Prostate gland (tissue), 2 donors: ENCODE measurements around the gene GPSM3. TPM values are rescaled to one million over a fixed set of nuclear protein-coding genes. Genes with fewer than 3 reads are reported as not detected.

Experiments
- DNase-seq: peaks from one replicate; pipeline ENCODE4 v3.0.0-alpha.2; 2019; ENCODE audit warnings: low spot score
- H3K27ac ChIP-seq, 2 donors: fragments of 200-600 bp; sonication (generic); 2 replicates each; pipeline ENCODE4 v1.5.1; 2017 to 2019
- H3K27me3 ChIP-seq: fragments of 200-600 bp; sonication (generic); replicated peaks from 2 replicates; pipeline ENCODE4 v1.5.1; 2019; ENCODE audit not compliant: insufficient read depth
- H3K36me3 ChIP-seq, 2 donors: fragments of 200-600 bp; sonication (generic); 1 replicate in 1 of 2; 2 replicates in 1 of 2; pipeline versions ENCODE4 v1.5.1 to v1.8.1; 2017 to 2019
- H3K4me1 ChIP-seq: fragments of 200-600 bp; sonication (generic); replicated peaks from 2 replicates; pipeline ENCODE4 v1.5.1; 2019
- H3K4me3 ChIP-seq, 2 donors: fragments of 200-600 bp; sonication (generic); 2 replicates each; pipeline ENCODE4 v1.5.1; 2017 to 2019
- H3K9me3 ChIP-seq: fragments of 200-600 bp; sonication (generic); 2 replicates; pipeline ENCODE4 v1.5.1; 2017
- POLR2A ChIP-seq: fragments of 450-650 bp; IDR thresholded peaks from one replicate; pipeline ENCODE4 v1.6.1; 2016; ENCODE audit warnings: antibody characterized with exemption, mild to moderate bottlenecking
- POLR2AphosphoS5 ChIP-seq: sonication (generic); formaldehyde crosslinking; IDR thresholded peaks from one replicate; pipeline ENCODE4 v1.6.1; 2017; ENCODE audit warnings: antibody characterized with exemption
- WGBS: methylation state at CpG from one replicate; pipeline ENCODE4 v1.1.5; 2018; 5-methylcytosine and 5-hydroxymethylcytosine counted together
- intact Hi-C: fragments of 100-400 bp; cut with DNase I; formaldehyde crosslinking; loops from one replicate; pipeline ENCODE4 v1.14.2; 2022
- total RNA-seq, 2 donors: library from RNA; depleted of rRNA; stranded (reverse); fragments of >200 nt; gene quantifications; one replicate each; pipeline ENCODE4 v1.1.0, GENCODE V29; 2016
- TF ChIP-seq, protein P1 (sequence below), 4 experiments: fragments of 200-600 bp in 2 of 4; fragments of 450-650 bp in 2 of 4; sonication (generic) in 2 of 4; IDR thresholded peaks; 1 replicate in 3 of 4; 2 replicates in 1 of 4; pipeline ENCODE4 v1.5.1; 2016 to 2019; ENCODE audit warnings: antibody characterized with exemption in 4 of 4, mild to moderate bottlenecking in 2 of 4, moderate library complexity in 2 of 4

The GPSM3 gene
- total RNA-seq, 2 donors from 2014 or later: 5.1 to 5.9 TPM

DNA sequence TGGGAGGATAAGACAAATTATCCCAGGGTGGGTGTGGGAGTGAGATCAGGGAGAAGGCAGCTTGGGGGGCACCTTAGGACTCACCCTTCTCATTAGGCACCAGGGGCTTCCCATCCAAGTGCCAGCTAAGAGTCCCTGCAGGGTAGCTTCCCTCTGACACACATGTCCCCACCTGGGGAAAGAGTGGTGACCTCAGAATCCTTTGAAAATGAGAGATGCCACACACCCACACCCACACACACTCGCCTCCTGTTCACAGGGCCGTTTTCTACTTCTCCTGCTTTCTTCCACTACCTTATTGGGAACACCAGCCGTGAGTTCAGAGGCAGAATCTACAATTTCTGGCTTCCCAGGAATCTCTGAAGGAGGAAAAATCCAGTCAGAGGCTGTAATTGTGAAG, 9.4 kb downstream of the GPSM3 start:
- intact Hi-C loops: no loop called here
- TF ChIP-seq, protein P1, sequence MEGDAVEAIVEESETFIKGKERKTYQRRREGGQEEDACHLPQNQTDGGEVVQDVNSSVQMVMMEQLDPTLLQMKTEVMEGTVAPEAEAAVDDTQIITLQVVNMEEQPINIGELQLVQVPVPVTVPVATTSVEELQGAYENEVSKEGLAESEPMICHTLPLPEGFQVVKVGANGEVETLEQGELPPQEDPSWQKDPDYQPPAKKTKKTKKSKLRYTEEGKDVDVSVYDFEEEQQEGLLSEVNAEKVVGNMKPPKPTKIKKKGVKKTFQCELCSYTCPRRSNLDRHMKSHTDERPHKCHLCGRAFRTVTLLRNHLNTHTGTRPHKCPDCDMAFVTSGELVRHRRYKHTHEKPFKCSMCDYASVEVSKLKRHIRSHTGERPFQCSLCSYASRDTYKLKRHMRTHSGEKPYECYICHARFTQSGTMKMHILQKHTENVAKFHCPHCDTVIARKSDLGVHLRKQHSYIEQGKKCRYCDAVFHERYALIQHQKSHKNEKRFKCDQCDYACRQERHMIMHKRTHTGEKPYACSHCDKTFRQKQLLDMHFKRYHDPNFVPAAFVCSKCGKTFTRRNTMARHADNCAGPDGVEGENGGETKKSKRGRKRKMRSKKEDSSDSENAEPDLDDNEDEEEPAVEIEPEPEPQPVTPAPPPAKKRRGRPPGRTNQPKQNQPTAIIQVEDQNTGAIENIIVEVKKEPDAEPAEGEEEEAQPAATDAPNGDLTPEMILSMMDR (IDR thresholded peaks at IDR 0.05): no peak
- TF ChIP-seq POLR2A (no peak), POLR2AphosphoS5 (no peak)
- no peaks in the 10 kb centered on the region for H3K27me3 ChIP-seq
- no peak for DNase-seq
- peak overlapping the region in 1 of 2 donors; percentile 19 for H3K27ac ChIP-seq
- no peaks in the 10 kb centered on the region for H3K4me1 ChIP-seq
- WGBS: 77% methylated on average over 3 of the region's 3 CpGs
- no peaks in the 10 kb centered on the region for H3K9me3 ChIP-seq
- peaks cover 0 to 5% of the 10 kb centered on the region in 2 donors for H3K36me3 ChIP-seq
- H3K4me3 ChIP-seq: no peak overlapping the region

DNA sequence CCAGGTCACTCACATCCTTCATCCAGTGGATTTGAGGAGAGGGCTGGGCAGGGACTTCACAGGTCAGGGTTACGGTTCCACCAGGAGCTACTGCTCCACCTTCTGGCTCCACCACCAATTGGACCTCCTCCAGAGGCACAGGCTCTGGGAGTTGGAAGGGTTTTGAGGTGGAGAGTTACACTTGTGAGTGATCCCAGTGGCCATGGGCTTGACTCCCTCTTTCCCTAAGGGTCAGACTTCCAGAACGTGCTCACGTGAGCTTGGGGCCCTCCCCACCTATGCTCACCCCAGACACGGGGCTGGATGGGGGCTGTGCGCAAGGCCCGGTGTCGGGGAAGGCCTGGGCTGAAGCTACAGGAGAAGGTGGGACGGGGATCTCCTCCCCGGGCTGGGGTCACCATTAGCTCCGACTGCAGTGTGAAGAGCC, 9.9 kb downstream of the GPSM3 start:
- Histone ChIP-seq H3K27ac (no peak overlapping the region), H3K9me3 (no peaks in the 10 kb centered on the region), H3K4me1 (no peaks in the 10 kb centered on the region), H3K4me3 (no peak overlapping the region), H3K36me3 (peaks cover 0 to 5% of the 10 kb centered on the region in 2 donors), H3K27me3 (no peaks in the 10 kb centered on the region)
- DNase-seq: no peak
- TF ChIP-seq POLR2AphosphoS5: no peak
- TF ChIP-seq POLR2A: no peak
- TF ChIP-seq, protein P1 (IDR thresholded peaks at IDR 0.05): no peak
- intact Hi-C loops: no loop called here
- WGBS: 83% methylated on average over 10 of the region's 10 CpGs

DNA sequence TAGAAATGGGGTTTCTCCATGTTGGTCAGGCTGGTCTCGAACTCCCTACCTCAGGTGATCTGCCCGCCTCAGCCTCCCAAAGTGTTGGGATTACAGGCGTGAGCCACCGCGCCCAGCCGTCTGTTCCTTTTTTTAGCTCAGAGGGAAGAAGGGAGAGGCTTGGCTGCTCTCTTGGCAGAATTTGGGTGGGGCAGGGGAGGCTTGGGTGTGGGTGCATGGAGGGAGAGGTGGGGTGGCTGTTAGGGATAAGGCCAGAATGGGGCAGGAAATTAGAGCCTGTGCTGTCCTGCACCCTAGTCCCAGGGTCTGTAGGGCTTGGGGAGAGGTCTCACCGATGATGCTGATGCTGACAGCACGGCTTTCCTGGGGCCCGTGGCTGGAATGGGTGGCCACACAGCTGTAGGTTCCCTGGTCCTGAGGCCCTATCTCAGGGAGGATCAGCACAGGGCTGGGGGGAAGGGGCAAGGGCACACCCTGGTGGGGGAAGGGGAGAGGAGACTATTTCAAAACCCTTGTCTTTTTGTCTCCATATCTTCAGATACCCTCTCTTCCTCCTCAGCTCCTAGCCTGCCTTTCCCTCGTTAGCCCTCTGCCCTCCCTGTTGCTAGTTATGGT, 10.4 kb downstream of the GPSM3 start:
- 86% methylated on average over 10 of the region's 10 CpGs for WGBS
- intact Hi-C loops: no loop called here
- no peaks in the 10 kb centered on the region for H3K9me3 ChIP-seq
- H3K27me3 ChIP-seq: no peaks in the 10 kb centered on the region
- H3K4me3 ChIP-seq: no peak overlapping the region
- no peak for TF ChIP-seq POLR2A
- no peak for TF ChIP-seq POLR2AphosphoS5
- TF ChIP-seq, protein P1 (IDR thresholded peaks at IDR 0.05): no peak
- H3K27ac ChIP-seq: no peak overlapping the region
- H3K36me3 ChIP-seq: peaks cover 0 to 5% of the 10 kb centered on the region in 2 donors
- H3K4me1 ChIP-seq: no peaks in the 10 kb centered on the region
- DNase-seq: no peak

DNA sequence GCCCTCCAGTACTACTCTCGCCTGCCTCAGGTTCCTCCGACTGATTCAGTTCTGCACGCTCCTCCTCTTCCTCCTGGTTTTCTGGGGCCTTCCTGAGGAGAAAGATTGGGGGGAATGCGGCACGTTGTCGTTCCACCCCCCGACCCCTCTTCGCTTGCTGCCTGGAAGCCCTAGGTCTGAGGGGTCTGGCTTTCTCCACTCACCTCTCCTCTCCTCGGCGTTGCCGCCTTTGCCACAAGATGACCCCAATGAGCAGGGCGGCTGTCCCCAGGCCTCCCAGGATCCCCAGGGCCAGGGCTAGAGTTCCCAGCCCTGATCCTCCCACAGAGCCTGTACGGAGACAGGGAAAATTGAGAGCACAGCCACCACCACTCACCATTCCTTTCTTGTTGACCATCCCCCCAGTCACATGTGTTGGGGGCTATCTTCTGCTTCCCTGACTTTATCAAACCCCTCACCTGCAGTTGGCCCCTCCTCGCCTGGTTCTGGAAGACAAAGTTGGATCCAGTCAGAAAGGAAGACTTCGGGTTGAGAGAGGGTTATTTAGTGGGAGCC, 11.2 kb downstream of the GPSM3 start:
- intact Hi-C loops: no loop called here
- Histone ChIP-seq H3K4me3 (no peak overlapping the region), H3K36me3 (peaks cover 0 to 5% of the 10 kb centered on the region in 2 donors), H3K27me3 (no peaks in the 10 kb centered on the region), H3K4me1 (no peaks in the 10 kb centered on the region), H3K9me3 (no peaks in the 10 kb centered on the region), H3K27ac (no peak overlapping the region)
- TF ChIP-seq POLR2AphosphoS5 (no peak), POLR2A (no peak)
- TF ChIP-seq, protein P1 (IDR thresholded peaks at IDR 0.05): no peak
- 91% methylated on average over 15 of the region's 15 CpGs for WGBS
- DNase-seq: no peak
